ENCODE data around the gene SETD1B.

- TF ChIP-seq CTCF (IDR thresholded peaks at IDR 0.05) (no peak), EZH2 (IDR thresholded peaks at IDR 0.05; ENCODE audit: borderline replicate concordance, insufficient read depth, low read depth, low read length, poor library complexity, severe bottlenecking) (no peak)
Observed at GRCh38 chr12:121765573-121765972, 38.2 kb upstream of the SETD1B start.
